ENCODE results near the gene MUC4.

MUC4 gene

DNA sequence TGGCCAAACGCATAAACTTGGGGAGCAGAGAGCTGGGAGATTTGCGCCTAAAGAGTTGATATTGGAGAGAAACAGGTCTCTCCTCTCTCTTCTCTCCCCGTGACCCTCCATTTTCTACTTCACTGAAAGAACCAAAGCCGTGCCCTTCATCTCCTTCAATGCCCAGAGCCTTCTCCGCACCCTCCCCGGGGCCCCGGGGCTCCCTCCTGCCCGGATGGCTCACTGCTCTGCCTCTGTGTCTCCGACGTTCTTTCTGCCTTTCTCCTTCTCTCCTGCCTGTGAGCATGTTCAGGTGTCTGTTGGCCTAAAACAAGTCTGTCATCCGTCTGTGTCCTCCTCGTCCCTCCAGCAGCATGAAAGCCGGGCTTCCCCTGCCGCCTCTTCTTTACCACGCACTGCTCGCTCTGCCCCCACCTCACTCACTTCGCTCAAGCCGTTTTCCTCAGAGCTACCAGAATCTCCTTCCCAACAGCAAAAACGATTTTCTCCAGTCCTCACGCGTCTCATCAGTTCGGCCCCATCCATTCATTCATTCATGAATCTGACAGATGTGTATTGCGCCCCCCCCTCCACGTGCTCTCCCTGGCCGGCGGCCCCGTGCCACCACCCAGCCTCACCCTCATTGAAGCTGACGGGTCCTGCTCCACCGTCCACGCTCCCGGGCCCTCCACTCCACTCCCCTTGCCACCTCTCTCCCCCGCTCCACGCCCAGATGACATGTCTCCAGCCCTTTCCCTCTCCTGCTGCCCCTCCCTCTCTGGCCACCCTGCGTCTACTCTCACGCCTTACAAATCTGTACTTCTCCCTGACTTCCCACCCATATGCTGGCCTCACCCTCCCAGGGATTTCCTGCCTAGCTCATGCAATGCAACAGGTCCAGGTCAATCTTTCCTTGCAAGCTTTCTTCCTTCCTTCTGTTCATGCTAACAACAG, 10.2 kb downstream of the MUC4 start:
- no peak overlapping the region for H3K9ac ChIP-seq (ENCODE audit: low read depth, low read length)
- H3K36me3 ChIP-seq (ENCODE audit: insufficient read depth, low read length), result no peaks in the 10 kb centered on the region
- H4K20me1 ChIP-seq (ENCODE audit: insufficient read depth, low read length), result no peaks in the 10 kb centered on the region
- H3K9me3 ChIP-seq (ENCODE audit: insufficient read depth, low read length, severe bottlenecking), result peaks cover 2% of the 10 kb centered on the region
- no peak overlapping the region for H3K4me3 ChIP-seq (ENCODE audit: low read depth in 1 of 2, low read length in 2 of 2)
- no peak overlapping the region for H2AFZ ChIP-seq (ENCODE audit: low read depth, low read length)
- ATAC-seq (ENCODE audit: insufficient read depth, low read depth) (0 out of 3 replicates have a peak, but pooled peaks have one; percentile 2), DNase-seq (no peak)
- H3K4me2 ChIP-seq (ENCODE audit: insufficient read depth, low read length), result no peak overlapping the region
- no peaks in the 10 kb centered on the region for H3K79me2 ChIP-seq (ENCODE audit: insufficient read depth, low read length)
- peaks cover 9% of the 10 kb centered on the region for H3K27me3 ChIP-seq (ENCODE audit: insufficient read depth, low read length, poor library complexity)
- H3K4me1 ChIP-seq (ENCODE audit: insufficient read depth, low read length), result peaks cover 5% of the 10 kb centered on the region
- no peak overlapping the region for H3K27ac ChIP-seq (ENCODE audit: low read length)
- TF ChIP-seq, protein P1, sequence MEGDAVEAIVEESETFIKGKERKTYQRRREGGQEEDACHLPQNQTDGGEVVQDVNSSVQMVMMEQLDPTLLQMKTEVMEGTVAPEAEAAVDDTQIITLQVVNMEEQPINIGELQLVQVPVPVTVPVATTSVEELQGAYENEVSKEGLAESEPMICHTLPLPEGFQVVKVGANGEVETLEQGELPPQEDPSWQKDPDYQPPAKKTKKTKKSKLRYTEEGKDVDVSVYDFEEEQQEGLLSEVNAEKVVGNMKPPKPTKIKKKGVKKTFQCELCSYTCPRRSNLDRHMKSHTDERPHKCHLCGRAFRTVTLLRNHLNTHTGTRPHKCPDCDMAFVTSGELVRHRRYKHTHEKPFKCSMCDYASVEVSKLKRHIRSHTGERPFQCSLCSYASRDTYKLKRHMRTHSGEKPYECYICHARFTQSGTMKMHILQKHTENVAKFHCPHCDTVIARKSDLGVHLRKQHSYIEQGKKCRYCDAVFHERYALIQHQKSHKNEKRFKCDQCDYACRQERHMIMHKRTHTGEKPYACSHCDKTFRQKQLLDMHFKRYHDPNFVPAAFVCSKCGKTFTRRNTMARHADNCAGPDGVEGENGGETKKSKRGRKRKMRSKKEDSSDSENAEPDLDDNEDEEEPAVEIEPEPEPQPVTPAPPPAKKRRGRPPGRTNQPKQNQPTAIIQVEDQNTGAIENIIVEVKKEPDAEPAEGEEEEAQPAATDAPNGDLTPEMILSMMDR (IDR thresholded peaks at IDR 0.05; ENCODE audit: borderline replicate concordance, extremely low read depth, low read length, poor library complexity, severe bottlenecking), result no peak
- no peak for TF ChIP-seq EZH2 (IDR thresholded peaks at IDR 0.05; ENCODE audit: borderline replicate concordance, low read depth, low read length, severe bottlenecking)

DNA sequence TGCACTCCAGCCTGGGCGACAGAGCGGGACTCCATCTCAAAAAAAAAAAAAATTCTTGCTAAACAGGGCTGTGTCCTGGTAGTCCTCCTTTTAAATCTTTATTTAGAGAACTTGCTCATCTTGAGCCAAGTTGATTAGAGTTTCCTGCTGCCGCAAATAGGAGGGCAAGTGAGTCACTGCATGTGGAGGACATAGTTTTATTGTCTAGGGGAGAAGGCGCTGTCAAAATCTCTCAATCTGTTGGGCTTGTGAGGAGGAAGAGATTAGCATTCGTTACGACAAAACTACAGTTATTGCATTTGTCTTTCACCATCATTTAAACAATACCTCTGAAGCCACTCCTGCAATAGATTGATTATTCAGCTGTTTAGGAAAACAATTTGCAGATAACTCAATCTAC, 11.5 kb downstream of the MUC4 start:
- DNase-seq (no peak), ATAC-seq (ENCODE audit: insufficient read depth, low read depth) (no peak)
- Histone ChIP-seq H2AFZ (ENCODE audit: low read depth, low read length) (no peak overlapping the region), H3K4me1 (ENCODE audit: insufficient read depth, low read length) (peaks cover 5% of the 10 kb centered on the region), H3K79me2 (ENCODE audit: insufficient read depth, low read length) (no peaks in the 10 kb centered on the region), H3K27me3 (ENCODE audit: insufficient read depth, low read length, poor library complexity) (peaks cover 9% of the 10 kb centered on the region), H3K9me3 (ENCODE audit: insufficient read depth, low read length, severe bottlenecking) (peaks cover 2% of the 10 kb centered on the region), H3K27ac (ENCODE audit: low read length) (no peak overlapping the region), H4K20me1 (ENCODE audit: insufficient read depth, low read length) (no peaks in the 10 kb centered on the region), H3K36me3 (ENCODE audit: insufficient read depth, low read length) (no peaks in the 10 kb centered on the region), H3K4me2 (ENCODE audit: insufficient read depth, low read length) (no peak overlapping the region), H3K4me3 (ENCODE audit: low read depth in 1 of 2, low read length in 2 of 2) (no peak overlapping the region), H3K9ac (ENCODE audit: low read depth, low read length) (no peak overlapping the region)
- TF ChIP-seq, protein P1 (IDR thresholded peaks at IDR 0.05; ENCODE audit: borderline replicate concordance, extremely low read depth, low read length, poor library complexity, severe bottlenecking), result no peak
- TF ChIP-seq EZH2 (IDR thresholded peaks at IDR 0.05; ENCODE audit: borderline replicate concordance, low read depth, low read length, severe bottlenecking), result no peak

DNA sequence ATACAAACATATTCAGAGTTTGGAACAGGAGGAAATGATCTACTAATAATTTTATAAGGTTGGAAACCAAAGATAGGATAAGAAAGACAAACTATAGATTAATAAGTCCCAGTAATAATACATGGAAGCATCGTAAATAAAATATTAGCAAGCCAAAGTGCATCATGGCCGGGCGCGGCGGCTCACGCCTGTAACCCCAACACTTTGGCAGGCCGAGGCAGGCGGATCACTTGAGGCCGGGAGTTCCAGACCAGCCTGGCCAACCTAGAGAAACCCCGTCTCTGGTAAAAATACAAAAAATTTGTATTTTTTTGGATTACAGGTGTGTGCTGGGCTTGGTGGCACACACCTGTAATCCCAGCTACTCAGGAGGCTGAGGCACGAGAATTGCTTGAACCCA, 14.9 kb downstream of the MUC4 start:
- Histone ChIP-seq H3K9me3 (ENCODE audit: insufficient read depth, low read length, severe bottlenecking) (no peaks in the 10 kb centered on the region), H3K4me2 (ENCODE audit: insufficient read depth, low read length) (no peak overlapping the region), H3K27ac (ENCODE audit: low read length) (no peak overlapping the region), H3K79me2 (ENCODE audit: insufficient read depth, low read length) (no peaks in the 10 kb centered on the region), H3K4me3 (ENCODE audit: low read depth in 1 of 2, low read length in 2 of 2) (no peak overlapping the region), H3K4me1 (ENCODE audit: insufficient read depth, low read length) (no peaks in the 10 kb centered on the region), H2AFZ (ENCODE audit: low read depth, low read length) (no peak overlapping the region), H3K27me3 (ENCODE audit: insufficient read depth, low read length, poor library complexity) (peaks cover 4% of the 10 kb centered on the region), H4K20me1 (ENCODE audit: insufficient read depth, low read length) (no peaks in the 10 kb centered on the region), H3K36me3 (ENCODE audit: insufficient read depth, low read length) (no peaks in the 10 kb centered on the region), H3K9ac (ENCODE audit: low read depth, low read length) (no peak overlapping the region)
- ATAC-seq (ENCODE audit: insufficient read depth, low read depth), result no peak
- no peak for DNase-seq
- TF ChIP-seq, protein P1 (IDR thresholded peaks at IDR 0.05; ENCODE audit: borderline replicate concordance, extremely low read depth, low read length, poor library complexity, severe bottlenecking), result no peak
- TF ChIP-seq EZH2 (IDR thresholded peaks at IDR 0.05; ENCODE audit: borderline replicate concordance, low read depth, low read length, severe bottlenecking), result no peak

Measured in DND-41 (cell line).